Neuronal stem cell (in vitro differentiated cells): ENCODE results near the gene MMP1.

Experiments
- DNase-seq: peaks from one replicate; pipeline ENCODE4 v3.0.0-alpha.2; 2013; ENCODE audit warnings: low spot score
- H2AFZ ChIP-seq: one replicate; pipeline ENCODE4 v1.6.1; 2013; ENCODE audit warnings: mild to moderate bottlenecking, low read length, inconsistent platforms
- H2AK5ac ChIP-seq: 2 replicates; pipeline ENCODE4 v1.6.1; 2013; ENCODE audit warnings: low read depth, mild to moderate bottlenecking, inconsistent platforms, low read length, moderate library complexity, mixed read lengths
- H2BK120ac ChIP-seq: 2 replicates; pipeline ENCODE4 v1.6.1; 2013; ENCODE audit warnings: low read depth, mild to moderate bottlenecking, inconsistent platforms, low read length, moderate library complexity, mixed read lengths
- H2BK12ac ChIP-seq: one replicate; pipeline ENCODE4 v1.6.1; 2013; ENCODE audit warnings: low read length, inconsistent platforms
- H2BK15ac ChIP-seq: 2 replicates; pipeline ENCODE4 v1.6.1; 2013; ENCODE audit warnings: mild to moderate bottlenecking, low read length, inconsistent platforms, mixed read lengths
- H2BK5ac ChIP-seq: one replicate; pipeline ENCODE4 v1.6.1; 2013; ENCODE audit warnings: inconsistent platforms, mild to moderate bottlenecking, low read length, moderate library complexity
- H3K14ac ChIP-seq: one replicate; pipeline ENCODE4 v1.6.1; 2013; ENCODE audit warnings: low read length, inconsistent platforms
- H3K18ac ChIP-seq: 2 replicates; pipeline ENCODE4 v1.6.1; 2013; ENCODE audit warnings: low read length, inconsistent platforms
- H3K23ac ChIP-seq: 2 replicates; pipeline ENCODE4 v1.6.1; 2013; ENCODE audit warnings: low read depth, mild to moderate bottlenecking, mixed read lengths, low read length, inconsistent platforms; ENCODE audit not compliant: poor library complexity
- H3K27ac ChIP-seq: replicated peaks from 3 replicates; pipeline ENCODE4 v1.5.1; 2013; ENCODE audit warnings: low read length, inconsistent platforms
- H3K27me3 ChIP-seq, 3 experiments: 2 replicates each; pipeline ENCODE4 v1.6.1; 2013; ENCODE audit warnings: low read length in 3 of 3, mild to moderate bottlenecking in 2 of 3, inconsistent platforms in 1 of 3, low read depth in 1 of 3, mixed read lengths in 1 of 3, moderate library complexity in 1 of 3; ENCODE audit not compliant: control insufficient read depth in 3 of 3, insufficient read depth in 3 of 3
- H3K36me3 ChIP-seq, 2 donors: replicated peaks in 1 of 2; 2 replicates each; pipeline ENCODE4 v1.6.1; 2013; ENCODE audit warnings: low read length in 2 of 2; ENCODE audit not compliant: control insufficient read depth in 2 of 2, insufficient read depth in 2 of 2
- H3K4ac ChIP-seq: 2 replicates; pipeline ENCODE4 v1.6.1; 2013; ENCODE audit warnings: inconsistent platforms, mild to moderate bottlenecking, low read length, moderate library complexity
- H3K4me1 ChIP-seq, 2 donors: 1 replicate in 1 of 2; 2 replicates in 1 of 2; pipeline ENCODE4 v1.6.1; 2013; ENCODE audit warnings: low read length in 2 of 2, low read depth in 1 of 2; ENCODE audit not compliant: control insufficient read depth in 2 of 2, insufficient read depth in 1 of 2
- H3K4me2 ChIP-seq: one replicate; pipeline ENCODE4 v1.6.1; 2013; ENCODE audit warnings: mild to moderate bottlenecking, low read length, inconsistent platforms; ENCODE audit not compliant: insufficient read depth, poor library complexity, severe bottlenecking
- H3K4me3 ChIP-seq, 2 donors: 2 replicates each; pipeline ENCODE4 v1.5.1; 2013; ENCODE audit warnings: low read length in 2 of 2, mild to moderate bottlenecking in 2 of 2, inconsistent platforms in 1 of 2, moderate library complexity in 1 of 2
- H3K79me1 ChIP-seq: one replicate; pipeline ENCODE4 v1.6.1; 2013; ENCODE audit warnings: low read depth, mild to moderate bottlenecking, inconsistent platforms, low read length, moderate library complexity
- H3K9ac ChIP-seq: one replicate; pipeline ENCODE4 v1.6.1; 2013; ENCODE audit warnings: mild to moderate bottlenecking, low read depth, low read length, inconsistent platforms; ENCODE audit not compliant: poor library complexity
- H3K9me3 ChIP-seq, 2 donors: replicated peaks in 1 of 2; 2 replicates each; pipeline versions ENCODE3 to v1.6.1; 2013; ENCODE audit warnings: low read length in 2 of 2, mild to moderate bottlenecking in 2 of 2, inconsistent platforms in 1 of 2, low read depth in 1 of 2, mixed read lengths in 1 of 2, moderate library complexity in 1 of 2; ENCODE audit not compliant: control insufficient read depth in 2 of 2, insufficient read depth in 1 of 2
- H4K8ac ChIP-seq: one replicate; pipeline ENCODE4 v1.6.1; 2013; ENCODE audit warnings: low read depth, mild to moderate bottlenecking, inconsistent platforms, low read length, moderate library complexity
- H4K91ac ChIP-seq: one replicate; pipeline ENCODE4 v1.6.1; 2013; ENCODE audit warnings: low read length, low read depth, mild to moderate bottlenecking, inconsistent platforms; ENCODE audit not compliant: poor library complexity
- WGBS, 2 donors: extraction: QIAGEN DNeasy Blood & Tissue Kit; methylation state at CpG; one replicate each; pipeline ENCODE4 v1.1.7; 2013; ENCODE audit warnings: missing lambda C conversion rate in 2 of 2, mixed read lengths in 1 of 2; ENCODE audit not compliant: insufficient read length in 2 of 2, insufficient replicate concordance in 1 of 2; ENCODE audit errors: extremely low coverage in 2 of 2; 5-methylcytosine and 5-hydroxymethylcytosine counted together

The MMP1 gene

DNA sequence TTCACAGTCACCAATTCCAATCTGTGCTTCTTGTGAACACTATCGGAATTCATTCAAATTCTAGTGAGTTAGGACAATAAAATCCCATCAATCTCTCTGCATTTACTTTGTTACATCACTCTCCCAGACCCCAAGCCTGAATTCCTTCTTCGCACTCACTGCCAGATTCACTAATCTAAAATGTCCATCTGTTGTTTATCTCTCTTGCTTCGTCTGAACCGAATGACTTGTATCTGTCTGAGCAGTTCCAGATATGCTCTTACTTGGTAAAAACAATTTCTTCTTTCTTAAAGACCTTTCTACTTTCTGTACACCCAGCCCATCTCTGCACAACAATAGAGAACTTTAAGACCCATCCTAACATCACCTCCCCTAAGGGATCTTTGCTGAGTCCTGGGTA lies 24.6 kb downstream of the MMP1 start:
- H4K8ac ChIP-seq, result no peak overlapping the region
- H3K27me3 ChIP-seq, result no peaks in the 10 kb centered on the region
- H3K9me3 ChIP-seq, result no peaks in the 10 kb centered on the region
- no peak overlapping the region for H3K9ac ChIP-seq
- no peak overlapping the region for H3K4me3 ChIP-seq
- DNase-seq, result no peak
- peaks cover 0 to 2% of the 10 kb centered on the region in 2 donors for H3K4me1 ChIP-seq
- no peak overlapping the region for H2BK5ac ChIP-seq
- no peak overlapping the region for H2BK12ac ChIP-seq
- no peak overlapping the region for H3K18ac ChIP-seq
- no peak overlapping the region for H3K4ac ChIP-seq
- no peak overlapping the region for H2AFZ ChIP-seq
- H3K14ac ChIP-seq, result no peak overlapping the region
- H2BK120ac ChIP-seq, result no peak overlapping the region
- no peak overlapping the region for H3K27ac ChIP-seq
- no peak overlapping the region for H2BK15ac ChIP-seq
- no peak overlapping the region for H4K91ac ChIP-seq
- no peak overlapping the region for H3K4me2 ChIP-seq
- H3K79me1 ChIP-seq, result no peaks in the 10 kb centered on the region
- no CpG with 5 or more reads among the region's 4 CpGs for WGBS, 2 donors
- no peak overlapping the region for H3K23ac ChIP-seq
- H2AK5ac ChIP-seq, result no peak overlapping the region
- no peaks in the 10 kb centered on the region for H3K36me3 ChIP-seq

DNA sequence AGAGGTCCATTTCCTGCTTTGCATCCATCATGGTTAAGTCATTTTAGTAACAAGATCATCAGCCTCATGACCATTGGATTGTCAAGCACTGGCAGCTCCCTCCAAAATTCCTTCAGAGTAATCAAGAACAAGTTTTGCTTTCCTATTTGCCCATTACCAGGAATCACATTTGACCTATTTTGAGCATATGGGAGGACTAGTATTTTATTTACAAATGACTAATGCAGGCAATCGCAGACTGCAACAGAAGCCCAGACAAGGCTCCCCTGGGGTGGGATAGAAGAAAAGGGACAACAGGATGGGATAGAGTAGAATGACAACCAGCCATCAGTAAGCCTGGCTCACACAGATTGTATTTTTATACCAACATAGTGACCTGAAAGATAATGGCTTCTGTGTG lies 26.6 kb downstream of the MMP1 start:
- Histone ChIP-seq H2BK12ac (no peak overlapping the region), H3K4me1 (peaks cover 0 to 2% of the 10 kb centered on the region in 2 donors), H3K4ac (no peak overlapping the region), H3K4me2 (no peak overlapping the region), H3K27ac (no peak overlapping the region), H3K36me3 (no peaks in the 10 kb centered on the region), H4K91ac (no peak overlapping the region), H3K9ac (no peak overlapping the region), H2AK5ac (no peak overlapping the region), H2AFZ (no peak overlapping the region), H3K18ac (no peak overlapping the region), H3K14ac (no peak overlapping the region), H3K79me1 (no peaks in the 10 kb centered on the region), H2BK15ac (no peak overlapping the region), H3K23ac (no peak overlapping the region), H3K27me3 (no peaks in the 10 kb centered on the region), H2BK5ac (no peak overlapping the region), H2BK120ac (no peak overlapping the region), H3K9me3 (no peaks in the 10 kb centered on the region), H4K8ac (no peak overlapping the region), H3K4me3 (no peak overlapping the region)
- WGBS, 2 donors, result no CpG with 5 or more reads among the region's 1 CpG
- DNase-seq, result no peak

DNA sequence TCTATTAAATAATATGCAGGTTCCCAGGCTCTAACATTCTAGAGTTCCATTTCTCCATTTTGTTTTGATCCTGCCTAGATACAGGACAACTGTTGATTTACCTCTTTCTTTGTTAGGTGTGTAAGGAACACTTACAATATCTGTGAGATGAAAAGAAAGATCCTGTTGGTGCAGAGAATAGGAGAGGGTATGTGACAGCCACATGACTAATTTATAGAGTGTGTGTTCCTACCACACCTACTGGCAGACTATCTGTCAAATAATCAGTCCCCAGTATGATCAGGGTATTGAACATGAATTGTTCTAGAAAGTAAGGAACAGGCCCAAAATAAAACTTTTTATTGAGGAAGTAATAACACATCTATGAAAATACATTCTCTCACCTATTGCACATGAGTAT lies 27.8 kb downstream of the MMP1 start:
- H3K27ac ChIP-seq, result no peak overlapping the region
- no peak overlapping the region for H3K4ac ChIP-seq
- no peak overlapping the region for H4K91ac ChIP-seq
- H2BK120ac ChIP-seq, result no peak overlapping the region
- no peak for DNase-seq
- H3K18ac ChIP-seq, result no peak overlapping the region
- no peak overlapping the region for H4K8ac ChIP-seq
- H2AFZ ChIP-seq, result no peak overlapping the region
- no peak overlapping the region for H3K14ac ChIP-seq
- H3K23ac ChIP-seq, result no peak overlapping the region
- peaks cover 0 to 2% of the 10 kb centered on the region in 2 donors for H3K4me1 ChIP-seq
- no peak overlapping the region for H3K4me2 ChIP-seq
- no peak overlapping the region for H2AK5ac ChIP-seq
- no peaks in the 10 kb centered on the region for H3K79me1 ChIP-seq
- no peaks in the 10 kb centered on the region for H3K27me3 ChIP-seq
- no peak overlapping the region for H3K4me3 ChIP-seq
- no peak overlapping the region for H2BK5ac ChIP-seq
- H2BK15ac ChIP-seq, result no peak overlapping the region
- H3K9ac ChIP-seq, result no peak overlapping the region
- no peak overlapping the region for H2BK12ac ChIP-seq
- H3K9me3 ChIP-seq, result no peaks in the 10 kb centered on the region
- no peaks in the 10 kb centered on the region for H3K36me3 ChIP-seq

DNA sequence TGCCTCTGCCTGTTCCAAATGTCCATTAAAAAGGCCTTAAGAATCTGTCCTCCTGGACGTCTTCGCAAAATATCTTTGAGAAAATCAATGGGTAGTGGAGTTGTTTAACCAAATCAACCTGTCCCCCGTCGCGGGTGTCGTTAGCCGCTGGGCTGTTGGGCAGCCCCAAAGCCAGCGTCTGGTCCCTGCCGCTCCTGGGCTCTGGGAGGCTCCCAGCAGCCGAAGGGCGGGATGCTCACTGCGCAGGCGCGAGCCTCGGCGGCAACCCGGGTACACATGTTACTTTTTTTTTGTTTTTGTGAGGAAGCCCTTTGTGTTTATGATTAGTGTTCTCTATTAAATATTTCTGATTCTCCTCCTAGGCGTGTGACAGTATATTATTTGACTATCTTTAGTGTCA lies 30.2 kb downstream of the MMP1 start:
- no peak for DNase-seq
- H3K4me3 ChIP-seq, result no peak overlapping the region
- H3K4me2 ChIP-seq, result no peak overlapping the region
- H3K9me3 ChIP-seq, result no peaks in the 10 kb centered on the region
- no peak overlapping the region for H2AK5ac ChIP-seq
- no peak overlapping the region for H3K18ac ChIP-seq
- H3K23ac ChIP-seq, result no peak overlapping the region
- H3K14ac ChIP-seq, result no peak overlapping the region
- no peak overlapping the region for H4K91ac ChIP-seq
- H3K79me1 ChIP-seq, result no peaks in the 10 kb centered on the region
- H2BK15ac ChIP-seq, result no peak overlapping the region
- no peak overlapping the region for H2AFZ ChIP-seq
- H3K4me1 ChIP-seq, result peaks cover 0 to 3% of the 10 kb centered on the region in 2 donors
- no peak overlapping the region for H2BK5ac ChIP-seq
- no peak overlapping the region for H3K27ac ChIP-seq
- H2BK120ac ChIP-seq, result no peak overlapping the region
- no CpG with 5 or more reads among the region's 18 CpGs for WGBS, 2 donors
- H3K36me3 ChIP-seq, result no peaks in the 10 kb centered on the region
- no peaks in the 10 kb centered on the region for H3K27me3 ChIP-seq
- no peak overlapping the region for H2BK12ac ChIP-seq
- no peak overlapping the region for H3K9ac ChIP-seq
- H4K8ac ChIP-seq, result no peak overlapping the region
- no peak overlapping the region for H3K4ac ChIP-seq
